GM21619 (cell line): ENCODE measurements around the gene SH2D4B.

ENCODE experiments used
- ATAC-seq: cut with Tn5 transposase; IDR thresholded peaks from one replicate; pipeline ENCODE4 v1.9.1; 2021; ENCODE audit not compliant: unreplicated experiment

The SH2D4B gene

DNA sequence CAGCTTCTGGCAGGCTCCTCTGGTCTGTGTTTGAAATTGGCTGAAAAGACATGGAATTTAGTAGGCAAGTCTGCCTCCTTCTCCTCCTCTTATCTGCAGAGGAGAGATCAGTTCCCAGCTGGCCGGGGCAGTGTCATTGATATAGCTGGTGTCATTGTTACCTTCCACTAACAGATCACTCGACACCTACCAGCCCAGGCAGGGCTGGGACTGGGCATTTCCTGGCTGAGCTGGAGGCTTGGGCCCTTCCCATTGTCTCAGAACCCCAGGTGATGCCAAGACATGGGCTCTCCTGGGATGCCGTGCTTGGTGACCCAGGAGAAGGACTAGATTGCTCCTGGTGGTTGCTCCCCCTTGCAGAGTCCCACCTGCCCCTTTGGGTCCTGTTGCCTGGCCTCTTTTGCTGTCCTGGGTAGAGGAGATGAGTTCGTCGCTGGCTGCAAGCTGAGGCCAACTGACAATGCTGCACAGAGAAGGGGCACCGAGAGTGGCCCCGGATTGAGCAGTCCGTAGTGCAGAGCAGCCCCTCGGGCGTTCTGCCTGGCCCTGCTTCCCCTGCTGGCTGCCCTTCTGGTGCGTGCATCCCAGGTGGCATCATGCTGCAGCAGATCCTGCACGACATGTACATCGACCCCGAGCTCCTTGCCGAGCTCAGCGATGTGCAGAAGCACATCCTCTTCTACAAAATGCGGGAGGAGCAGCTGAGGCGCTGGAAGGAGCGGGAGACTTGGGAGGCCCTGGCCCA is at the start of gene SH2D4B:
Gene SH2D4B, plus strand, starts transcription at position 167 of the 745 bp plus-strand sequence. Its CDS starts 430 bp downstream, at position 597.
- ATAC-seq: no peak

DNA sequence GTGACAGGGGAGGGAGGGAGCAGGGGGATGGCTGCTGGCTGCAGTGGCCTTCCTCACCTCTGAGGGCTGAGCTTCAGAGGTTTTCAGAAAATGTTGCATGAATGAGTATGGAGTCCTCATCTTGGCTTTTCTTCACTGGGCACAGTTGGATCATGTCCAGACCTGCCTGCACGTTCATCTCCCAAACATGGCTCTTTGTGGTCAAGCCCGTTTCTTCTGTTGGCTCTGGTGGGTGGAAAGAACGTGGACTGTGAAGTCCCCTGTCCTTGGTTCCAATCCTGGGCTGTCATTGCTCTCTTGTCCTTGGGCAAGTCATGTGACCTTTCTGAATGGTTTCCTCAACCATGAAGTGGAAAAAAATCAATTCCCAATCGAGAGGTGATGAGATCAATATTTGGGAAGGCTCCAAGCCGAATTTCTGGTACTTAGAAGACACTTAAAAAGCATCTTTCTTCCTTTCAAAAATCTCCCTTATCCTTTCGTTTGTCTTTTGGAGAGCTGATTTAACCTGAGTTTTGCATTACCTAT is 49.1 kb upstream of the SH2D4B start:
- ATAC-seq: no peak

DNA sequence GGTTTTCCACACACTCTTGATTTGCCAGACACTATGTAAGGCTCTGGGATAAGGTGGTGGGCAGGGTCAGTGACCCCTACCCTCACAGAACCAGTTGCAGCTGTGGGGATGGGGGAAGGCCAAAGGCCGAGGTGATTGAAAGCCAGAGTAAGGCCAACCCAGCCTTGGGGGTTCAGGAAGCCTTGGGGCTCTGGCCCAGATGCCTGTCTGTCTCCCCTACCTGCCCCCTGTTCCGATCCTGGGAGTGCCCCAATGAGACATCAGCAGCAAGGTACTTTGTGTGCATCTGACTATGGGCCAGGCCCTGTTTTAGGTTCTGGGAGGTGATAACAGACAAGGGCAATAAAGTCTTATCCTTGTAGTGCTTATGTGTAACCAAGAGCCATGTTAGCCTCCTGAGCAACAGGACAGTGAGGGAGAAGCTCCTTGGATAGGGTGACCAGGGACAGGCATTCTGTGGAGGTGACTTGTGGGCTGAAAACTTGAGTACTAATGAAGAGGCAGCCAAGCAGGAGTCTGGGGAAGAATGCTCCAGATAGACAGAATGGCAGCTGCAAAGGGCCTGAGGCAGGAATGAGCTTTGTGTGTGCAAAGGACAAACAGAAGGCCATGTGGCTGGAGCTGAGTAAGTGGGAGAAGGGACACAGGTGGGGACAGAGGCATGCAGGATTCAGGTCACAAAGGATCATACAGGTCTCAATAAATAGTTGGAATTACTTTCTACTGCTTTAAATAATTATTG is 48.2 kb upstream of the SH2D4B start:
- ATAC-seq: no peak

DNA sequence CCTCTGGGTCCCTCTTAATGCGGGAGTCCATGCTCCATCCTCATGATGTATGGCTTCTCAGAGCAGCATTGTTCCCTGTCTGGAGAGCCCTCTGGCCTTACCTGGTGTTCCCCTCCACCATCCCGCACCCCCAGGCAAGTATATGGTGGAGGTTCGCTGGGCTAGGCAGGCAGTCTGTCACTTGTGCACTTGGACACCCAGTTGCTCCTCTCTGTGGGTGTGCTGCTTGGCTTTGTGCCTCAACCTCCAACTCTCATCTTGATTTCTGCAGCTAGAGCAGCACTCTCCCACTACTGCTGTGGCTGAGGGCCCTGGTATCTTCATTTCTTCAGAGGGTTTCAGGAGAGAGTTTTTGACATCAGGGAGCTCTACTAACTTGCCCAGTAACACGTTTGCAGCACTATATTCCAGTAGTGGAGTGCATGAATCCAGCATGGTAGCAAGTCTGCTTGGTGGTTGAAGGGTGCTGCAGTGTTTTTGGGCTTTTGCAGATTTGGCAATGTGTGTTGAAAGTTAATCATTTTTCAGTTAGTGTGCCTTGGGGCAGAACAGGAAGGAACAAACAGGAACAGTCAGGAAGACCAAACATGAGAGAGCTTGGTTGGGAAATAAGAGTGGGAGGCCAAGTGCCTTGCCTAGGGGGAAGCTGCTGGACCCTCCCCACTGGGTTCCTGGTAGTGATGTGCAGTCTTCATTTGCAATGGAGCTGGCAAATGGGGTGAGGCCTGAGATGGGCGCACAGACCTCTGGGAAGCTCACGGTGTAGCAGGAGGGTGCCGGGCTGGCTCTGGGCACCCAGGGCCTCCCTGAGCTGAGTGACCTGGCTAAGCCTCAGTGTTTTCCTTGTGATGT is 46.2 kb upstream of the SH2D4B start:
- ATAC-seq: no peak

DNA sequence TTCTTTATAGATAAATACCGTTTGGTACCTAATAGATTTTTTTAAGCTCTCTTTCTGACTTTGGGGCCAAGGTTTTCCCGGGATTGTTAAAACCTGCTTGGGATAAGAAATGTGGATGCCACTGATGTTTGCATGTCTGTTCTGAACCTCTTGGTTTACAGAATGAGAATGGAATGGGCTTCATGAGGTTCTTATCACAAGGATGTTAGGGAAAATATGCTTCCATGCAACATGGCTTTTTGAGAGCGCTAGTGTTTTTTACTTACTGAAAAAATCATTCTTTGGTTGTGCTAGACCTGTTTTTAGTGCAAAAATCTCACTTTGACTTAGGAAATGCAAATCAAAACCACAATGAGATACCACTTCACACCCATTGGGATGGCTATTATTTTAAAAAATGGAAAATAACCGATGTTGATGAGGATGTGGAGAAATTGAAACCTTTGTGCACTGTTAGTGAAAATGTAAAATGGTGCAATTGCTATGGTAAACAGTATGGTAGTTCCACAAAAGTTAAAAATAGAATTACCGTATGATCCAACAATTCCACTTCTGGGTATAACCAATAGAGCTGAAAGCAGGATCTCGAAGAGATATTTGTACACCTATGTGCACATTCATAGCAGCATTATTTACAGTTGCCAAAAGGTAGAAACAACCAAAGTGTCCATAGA is 44.7 kb upstream of the SH2D4B start:
- ATAC-seq: peak; percentile 23

DNA sequence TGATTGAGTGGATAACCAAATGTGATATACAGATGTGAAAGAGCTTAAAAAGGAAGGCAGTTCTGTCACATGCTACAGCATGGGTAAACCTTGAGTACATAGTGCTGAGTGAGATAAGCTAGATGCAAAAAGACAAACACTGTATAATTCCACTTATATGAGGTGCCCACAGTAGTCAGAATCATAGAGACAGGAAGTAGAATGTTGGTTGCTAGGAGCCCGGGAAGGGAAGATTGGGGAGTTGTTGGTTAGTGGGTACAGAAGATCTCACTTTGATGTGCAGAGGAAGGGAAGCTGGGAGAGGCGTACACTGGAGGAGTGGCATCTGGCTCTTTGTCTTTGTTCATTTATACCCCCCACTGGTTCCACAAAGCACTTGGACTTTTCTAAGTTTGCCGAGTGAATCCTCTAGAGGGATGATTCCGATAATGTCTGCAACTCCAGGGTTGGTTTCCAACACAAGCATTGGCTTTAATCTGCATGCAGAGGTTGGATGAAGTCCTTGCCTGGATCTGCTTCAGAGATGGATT is 44.1 kb upstream of the SH2D4B start:
- ATAC-seq: peak; percentile 54

DNA sequence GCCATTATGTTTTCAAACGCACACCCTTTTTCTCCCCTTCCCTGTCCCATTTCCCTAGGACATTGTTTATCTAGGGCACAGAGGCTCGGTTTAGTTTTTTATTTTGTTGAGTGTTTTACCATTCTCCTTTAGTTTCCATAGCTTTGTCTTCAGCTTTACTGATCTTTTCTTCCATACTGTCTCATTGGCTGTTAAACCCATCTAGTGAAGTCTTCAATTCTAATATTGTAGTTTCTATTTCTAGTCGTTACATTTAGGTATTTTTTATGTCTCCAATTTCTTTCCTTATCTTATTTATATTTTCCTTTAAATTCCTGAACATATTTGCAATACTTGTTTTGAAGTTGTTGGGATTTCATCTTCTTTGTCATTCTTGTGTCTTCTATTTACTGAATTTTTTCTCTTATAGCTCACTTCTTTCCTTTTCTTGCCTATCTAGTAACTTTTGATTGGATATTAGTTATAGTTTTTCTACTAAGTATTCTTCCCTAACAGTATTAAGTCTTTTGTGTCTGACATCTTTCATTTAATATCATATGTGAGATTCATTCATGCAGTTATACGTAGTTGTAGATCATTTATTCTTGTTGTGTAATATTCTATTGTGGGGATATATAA is 41.0 kb upstream of the SH2D4B start:
- no peak for ATAC-seq

DNA sequence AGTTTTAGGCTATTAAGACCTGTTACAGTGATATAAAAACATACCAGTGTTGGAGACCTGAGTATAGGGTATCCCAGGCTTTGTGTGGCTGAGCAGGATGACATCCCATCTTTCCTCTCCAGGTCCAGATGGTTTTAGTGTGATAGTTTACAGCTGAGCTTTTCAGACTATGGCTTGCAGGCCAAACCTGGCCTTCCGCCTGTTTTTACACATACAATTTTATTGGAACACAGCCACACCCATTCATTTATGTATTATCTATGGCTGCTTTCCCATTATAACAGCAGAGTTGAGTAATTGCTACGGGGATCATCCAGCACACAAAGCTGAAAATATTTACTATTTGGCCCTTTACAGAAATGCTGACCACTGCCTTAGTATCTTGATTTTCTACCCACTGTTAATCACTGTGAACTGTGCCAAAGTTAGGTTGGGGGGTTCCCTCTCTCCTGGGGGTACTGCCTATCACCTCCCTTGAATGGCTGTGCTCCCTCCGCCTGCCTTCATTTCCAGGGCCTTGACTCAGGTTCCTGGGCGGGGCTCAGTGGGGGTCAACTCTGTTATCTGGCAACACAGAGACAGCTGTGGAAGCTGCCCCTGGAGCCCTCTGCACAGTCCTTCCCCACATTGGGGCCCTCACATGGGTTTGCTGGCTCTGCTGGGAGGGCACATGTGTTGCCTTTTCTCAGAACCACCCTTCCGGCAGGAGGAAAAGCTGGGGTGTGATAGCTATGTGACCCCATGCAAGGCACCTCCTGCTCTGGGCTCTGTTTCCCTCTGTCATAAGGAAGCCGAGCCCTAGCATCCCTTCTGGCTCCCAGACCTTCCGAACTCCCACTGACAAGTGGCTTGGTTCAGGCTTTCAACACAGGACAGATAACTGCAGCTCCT is 40.3 kb upstream of the SH2D4B start:
- ATAC-seq: no peak

DNA sequence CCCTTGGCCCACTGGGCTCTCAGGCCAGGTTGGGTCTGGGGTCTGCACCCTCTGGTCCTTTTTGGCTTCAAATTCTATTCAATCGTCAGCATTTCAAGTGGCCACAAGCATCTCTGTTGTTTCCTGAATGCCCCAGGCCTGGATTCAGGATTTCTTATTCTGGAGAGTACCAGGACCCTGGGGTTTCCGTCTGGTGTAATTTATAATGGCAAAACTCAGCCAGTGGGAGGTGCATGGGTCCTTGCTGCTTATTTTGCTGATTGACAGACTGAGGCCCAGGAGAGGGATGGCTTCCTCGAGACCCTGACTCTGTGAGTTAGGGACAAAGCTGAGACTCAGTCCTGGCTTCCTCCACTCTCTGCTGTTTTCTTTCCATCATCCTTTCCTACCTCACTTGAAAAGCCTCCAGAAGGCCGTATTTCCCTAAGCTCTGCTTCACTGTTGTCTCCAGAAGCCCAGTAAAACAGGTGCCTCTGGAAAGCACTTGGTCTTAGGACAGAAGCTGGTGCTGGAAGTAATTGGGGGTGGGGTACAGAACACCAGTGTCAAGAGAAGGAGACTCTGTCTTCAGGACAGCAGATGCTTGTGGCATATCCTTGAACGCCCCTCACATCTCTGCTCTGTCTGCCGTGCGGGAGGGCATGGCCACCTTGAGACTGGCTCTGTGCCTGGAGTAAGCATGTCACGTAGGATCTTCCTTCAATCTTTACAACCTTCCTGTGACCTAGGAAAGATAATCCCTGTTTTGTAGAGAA is 39.4 kb upstream of the SH2D4B start:
- ATAC-seq: no peak

DNA sequence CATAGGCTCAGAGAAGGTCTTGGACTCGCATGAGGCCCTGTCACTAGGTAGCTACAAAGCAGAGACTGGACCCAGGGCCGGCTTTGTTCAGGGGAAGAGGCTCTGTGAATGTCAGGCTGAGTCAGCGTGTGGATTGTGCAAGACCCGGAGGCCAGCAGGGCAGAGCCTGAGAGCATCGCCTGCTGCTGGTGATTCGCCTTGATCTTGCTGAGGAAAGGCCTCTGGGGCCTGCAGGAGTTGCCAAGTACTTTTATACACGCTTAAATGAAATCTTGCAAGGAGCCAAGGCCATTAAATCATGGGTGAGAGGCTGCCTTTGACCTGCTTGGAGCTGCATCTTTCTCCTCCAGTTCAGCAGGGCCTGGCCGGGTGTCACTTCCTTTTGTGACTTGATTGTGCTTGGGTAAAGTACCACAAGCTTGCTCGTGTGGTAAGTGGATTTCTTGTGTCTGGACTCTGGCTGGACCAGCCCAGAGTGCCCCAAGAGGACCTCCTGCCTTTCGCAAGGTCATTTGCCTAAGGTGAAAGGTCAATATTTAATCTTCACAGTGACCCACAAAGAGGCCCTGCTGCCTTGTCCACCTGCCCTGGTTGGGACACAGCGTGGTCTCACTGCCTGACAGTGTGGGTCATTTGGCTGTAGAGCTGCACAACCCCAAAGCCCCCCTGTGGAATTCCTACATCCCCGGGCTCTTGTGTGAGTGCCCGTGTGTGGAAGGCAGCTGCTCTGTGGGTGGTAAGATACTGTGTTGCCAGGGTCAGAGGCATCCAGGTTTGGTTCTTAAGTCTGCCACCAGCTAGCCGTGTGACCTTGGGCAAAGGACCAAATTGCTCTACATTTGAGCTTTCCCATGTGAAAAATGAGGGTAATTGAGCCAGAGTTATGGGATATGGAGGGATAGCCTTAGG is 38.6 kb upstream of the SH2D4B start:
- no peak for ATAC-seq

DNA sequence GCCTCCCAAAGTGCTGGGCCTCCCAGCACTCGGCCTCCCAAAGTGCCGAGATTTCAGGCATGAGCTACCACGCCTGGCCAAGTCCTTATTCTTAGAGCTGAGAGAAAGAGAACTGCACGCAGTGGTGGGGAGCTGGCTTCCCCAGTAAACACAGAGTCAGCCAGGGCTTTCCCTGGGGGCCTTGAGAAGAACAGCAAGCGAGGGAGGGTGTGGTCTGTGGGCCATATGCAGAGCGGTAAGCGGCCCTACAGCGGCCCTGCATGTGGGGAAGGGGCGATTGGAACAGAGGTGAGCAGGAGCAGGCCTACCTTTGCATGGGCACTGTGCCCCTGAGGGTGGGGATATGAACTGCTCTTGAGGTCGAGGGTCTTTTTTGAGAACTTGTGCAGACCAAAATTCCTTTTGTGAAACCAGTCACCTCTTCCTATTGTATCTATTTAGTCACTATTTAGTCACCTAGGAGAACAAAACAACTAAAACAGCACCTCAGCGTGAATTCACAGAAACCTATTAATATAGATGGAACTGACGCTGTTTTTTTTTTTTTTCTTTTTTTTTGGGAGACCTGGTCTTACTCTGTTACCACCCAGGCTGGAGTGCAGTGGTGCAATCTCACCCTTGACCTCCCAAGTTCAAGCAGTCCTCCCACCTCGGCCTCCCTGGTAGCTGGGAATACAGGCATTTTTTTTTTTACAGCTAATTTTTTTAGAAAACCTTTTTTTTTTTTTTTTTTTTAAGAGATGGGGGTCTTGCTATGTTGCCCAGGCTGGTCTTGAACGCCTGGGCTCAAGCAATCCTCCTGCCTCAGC is 36.9 kb upstream of the SH2D4B start:
- peak; percentile 67 for ATAC-seq

DNA sequence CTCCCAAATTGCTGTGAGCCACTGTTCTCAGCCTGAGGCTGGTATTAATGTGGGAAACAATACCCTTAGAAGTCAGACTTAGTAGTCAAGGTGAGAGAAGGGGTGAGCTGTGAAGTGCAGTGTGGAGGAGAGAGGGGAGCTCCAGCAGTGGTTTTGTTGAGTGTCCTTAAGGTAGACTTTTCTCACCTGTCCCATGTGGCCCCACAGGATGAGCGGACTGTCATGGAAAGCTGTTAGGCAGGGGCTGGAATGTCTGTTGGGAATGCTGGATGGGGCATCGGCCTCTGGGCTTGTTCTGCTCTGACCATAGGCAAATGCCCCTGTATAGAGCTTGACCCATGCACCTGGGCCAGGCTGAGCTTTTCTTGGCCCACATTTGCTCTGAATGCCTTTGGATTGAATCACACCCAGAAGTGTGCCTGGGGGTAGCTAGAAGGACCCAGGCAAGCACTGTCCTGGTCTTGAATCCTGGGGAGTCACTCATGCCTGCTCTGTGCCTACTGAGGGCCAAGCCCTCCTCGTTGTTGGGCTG is 36.3 kb upstream of the SH2D4B start:
- ATAC-seq: no peak

DNA sequence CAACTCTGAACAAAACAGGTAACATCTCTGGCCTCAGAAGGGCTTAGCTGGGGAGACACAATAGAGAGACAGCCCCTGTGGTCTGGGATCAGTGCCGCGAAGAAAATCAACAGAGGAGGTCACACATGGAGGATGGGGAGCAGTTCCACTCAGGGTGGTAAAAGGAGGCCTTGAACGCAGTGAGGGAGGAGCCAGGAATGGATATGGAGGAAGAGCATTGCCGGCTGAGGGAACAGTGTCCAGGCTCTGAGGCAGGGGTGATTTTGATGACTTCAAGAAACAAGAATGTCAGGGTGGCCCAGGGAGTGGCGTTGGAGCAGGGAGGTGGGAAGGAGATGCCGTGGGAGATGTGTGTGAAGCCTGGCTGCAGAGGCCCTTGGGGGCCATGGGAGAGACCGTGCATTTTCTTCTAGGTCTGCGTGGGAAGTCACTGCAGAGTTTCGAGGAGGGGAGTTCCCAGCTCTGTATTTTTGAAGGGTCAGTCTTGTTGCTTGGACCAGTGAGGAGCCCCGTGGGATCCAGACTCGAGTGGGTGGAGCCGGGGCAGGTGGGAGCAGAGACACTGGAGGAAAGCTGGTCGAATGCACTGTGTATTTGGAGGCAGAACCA is 35.7 kb upstream of the SH2D4B start:
- no peak for ATAC-seq

DNA sequence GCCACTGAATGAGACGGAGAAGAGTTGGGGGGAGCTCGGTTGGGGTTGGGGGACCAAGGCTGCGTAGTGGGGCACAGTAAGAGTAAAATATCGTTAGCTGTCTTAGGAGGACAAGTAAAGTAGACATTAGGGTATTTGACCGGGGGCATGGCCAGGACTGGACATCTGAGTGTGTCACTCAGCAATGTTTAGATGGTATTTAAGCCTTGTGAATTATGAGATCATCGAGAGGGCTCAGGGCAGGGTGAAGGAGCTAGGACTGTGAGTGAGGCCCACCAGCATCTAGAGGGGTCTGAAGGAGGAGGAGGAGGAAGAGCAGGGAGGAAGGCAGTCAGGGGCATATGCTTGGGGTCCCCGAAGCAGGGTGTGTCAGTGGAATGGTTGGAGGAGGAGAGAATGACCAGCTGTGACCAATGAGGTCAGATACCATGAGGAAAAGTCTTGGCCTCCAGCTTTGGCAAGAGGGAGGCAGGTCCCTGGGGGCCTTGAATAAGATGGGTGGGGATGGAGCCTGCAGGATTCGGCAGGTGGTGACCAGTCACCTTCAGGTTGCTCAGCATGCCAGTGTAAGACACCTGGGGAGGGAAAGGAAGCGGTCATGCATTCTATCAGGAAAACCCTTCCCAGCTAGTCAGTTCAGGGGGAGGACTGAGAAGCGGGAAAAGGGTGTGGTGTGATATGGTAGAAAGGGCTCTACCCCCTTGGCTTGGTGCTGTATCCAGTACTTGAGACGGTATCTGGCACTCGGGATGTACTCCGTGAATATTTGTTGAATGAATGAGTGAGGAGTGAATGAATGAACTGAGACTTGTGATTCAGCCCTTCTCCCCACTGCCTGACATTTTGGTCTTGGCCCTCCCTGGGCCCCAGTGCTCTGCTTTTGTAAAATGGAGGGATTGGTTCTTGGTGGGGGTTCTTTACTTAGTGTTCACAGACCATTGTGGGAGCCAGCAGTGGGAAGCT is 34.8 kb upstream of the SH2D4B start:
- no peak for ATAC-seq
